ENCODE results near the gene SLC4A8.

DNA sequence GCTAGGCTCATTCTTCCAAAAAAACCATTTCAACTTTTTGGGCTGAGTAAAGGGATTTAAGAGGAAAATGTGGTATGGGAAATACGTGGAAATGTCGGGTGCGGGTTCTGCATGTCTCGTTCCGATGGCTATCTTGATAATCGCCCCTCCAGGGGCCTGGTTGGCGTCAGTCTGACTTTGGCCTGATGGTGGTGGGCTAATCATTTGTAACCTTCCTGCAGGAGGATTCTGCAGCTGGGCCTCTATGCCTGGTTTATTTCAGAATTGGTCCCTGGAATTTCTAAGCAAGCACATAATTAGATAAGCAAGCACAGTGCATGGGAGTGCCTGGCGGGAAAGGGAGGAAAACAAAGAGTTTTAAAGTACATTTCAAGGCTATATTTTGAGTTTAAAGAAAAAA is 14.8 kb upstream of the SLC4A8 start:
- TF ChIP-seq EZH2 (IDR thresholded peaks at IDR 0.05; ENCODE audit: low read length, unreplicated experiment) (no peak), EZH2phosphoT487 (IDR thresholded peaks at IDR 0.05; ENCODE audit: borderline replicate concordance, low read length) (no peak)
